HL-60 (cell line): ENCODE data around the gene GCKR.

Source experiments
- GABPA ChIP-seq: IDR thresholded peaks from 2 replicates; pipeline ENCODE4 v1.6.1; 2012; ENCODE audit warnings: low read depth
- POLR2AphosphoS5 ChIP-seq: IDR thresholded peaks from 2 replicates; pipeline ENCODE4 v1.6.1; 2012; ENCODE audit warnings: low read depth
- SPI1 ChIP-seq: IDR thresholded peaks from 2 replicates; pipeline ENCODE4 v1.6.1; 2012; ENCODE audit warnings: low read depth, mild to moderate bottlenecking, borderline replicate concordance
- TF ChIP-seq, protein P1 (sequence below): IDR thresholded peaks from one replicate; pipeline ENCODE4 v1.5.1; 2011; ENCODE audit warnings: low read length, control low read depth, inconsistent platforms; ENCODE audit not compliant: insufficient read depth
- TF ChIP-seq, protein P2 (sequence below): IDR thresholded peaks from 2 replicates; pipeline ENCODE4 v1.6.1; 2012; ENCODE audit warnings: low read depth; ENCODE audit not compliant: insufficient replicate concordance

DNA sequence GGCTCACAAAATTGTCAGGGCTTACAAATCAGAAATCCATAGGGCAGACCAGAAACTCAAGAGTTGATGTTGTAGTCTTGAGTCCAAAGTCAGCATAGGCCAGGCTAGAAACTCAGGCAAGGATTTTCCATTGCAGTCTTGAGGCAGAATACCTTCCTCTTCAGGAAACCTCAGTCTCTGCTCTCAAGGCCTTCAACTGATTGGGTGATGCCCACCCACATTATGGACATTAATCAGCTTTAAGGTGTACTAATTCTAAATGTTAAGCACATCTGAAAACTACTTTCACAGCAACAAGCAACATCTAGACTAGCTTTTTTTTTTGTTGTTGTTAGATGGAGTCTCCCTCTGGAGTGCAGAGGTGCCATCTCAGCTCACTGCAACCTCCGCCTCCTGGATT, 54.9 kb downstream of the GCKR start:
- TF ChIP-seq SPI1 (no peak), POLR2AphosphoS5 (no peak), GABPA (no peak)
- TF ChIP-seq, protein P1, sequence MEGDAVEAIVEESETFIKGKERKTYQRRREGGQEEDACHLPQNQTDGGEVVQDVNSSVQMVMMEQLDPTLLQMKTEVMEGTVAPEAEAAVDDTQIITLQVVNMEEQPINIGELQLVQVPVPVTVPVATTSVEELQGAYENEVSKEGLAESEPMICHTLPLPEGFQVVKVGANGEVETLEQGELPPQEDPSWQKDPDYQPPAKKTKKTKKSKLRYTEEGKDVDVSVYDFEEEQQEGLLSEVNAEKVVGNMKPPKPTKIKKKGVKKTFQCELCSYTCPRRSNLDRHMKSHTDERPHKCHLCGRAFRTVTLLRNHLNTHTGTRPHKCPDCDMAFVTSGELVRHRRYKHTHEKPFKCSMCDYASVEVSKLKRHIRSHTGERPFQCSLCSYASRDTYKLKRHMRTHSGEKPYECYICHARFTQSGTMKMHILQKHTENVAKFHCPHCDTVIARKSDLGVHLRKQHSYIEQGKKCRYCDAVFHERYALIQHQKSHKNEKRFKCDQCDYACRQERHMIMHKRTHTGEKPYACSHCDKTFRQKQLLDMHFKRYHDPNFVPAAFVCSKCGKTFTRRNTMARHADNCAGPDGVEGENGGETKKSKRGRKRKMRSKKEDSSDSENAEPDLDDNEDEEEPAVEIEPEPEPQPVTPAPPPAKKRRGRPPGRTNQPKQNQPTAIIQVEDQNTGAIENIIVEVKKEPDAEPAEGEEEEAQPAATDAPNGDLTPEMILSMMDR, result no peak
- TF ChIP-seq, protein P2, sequence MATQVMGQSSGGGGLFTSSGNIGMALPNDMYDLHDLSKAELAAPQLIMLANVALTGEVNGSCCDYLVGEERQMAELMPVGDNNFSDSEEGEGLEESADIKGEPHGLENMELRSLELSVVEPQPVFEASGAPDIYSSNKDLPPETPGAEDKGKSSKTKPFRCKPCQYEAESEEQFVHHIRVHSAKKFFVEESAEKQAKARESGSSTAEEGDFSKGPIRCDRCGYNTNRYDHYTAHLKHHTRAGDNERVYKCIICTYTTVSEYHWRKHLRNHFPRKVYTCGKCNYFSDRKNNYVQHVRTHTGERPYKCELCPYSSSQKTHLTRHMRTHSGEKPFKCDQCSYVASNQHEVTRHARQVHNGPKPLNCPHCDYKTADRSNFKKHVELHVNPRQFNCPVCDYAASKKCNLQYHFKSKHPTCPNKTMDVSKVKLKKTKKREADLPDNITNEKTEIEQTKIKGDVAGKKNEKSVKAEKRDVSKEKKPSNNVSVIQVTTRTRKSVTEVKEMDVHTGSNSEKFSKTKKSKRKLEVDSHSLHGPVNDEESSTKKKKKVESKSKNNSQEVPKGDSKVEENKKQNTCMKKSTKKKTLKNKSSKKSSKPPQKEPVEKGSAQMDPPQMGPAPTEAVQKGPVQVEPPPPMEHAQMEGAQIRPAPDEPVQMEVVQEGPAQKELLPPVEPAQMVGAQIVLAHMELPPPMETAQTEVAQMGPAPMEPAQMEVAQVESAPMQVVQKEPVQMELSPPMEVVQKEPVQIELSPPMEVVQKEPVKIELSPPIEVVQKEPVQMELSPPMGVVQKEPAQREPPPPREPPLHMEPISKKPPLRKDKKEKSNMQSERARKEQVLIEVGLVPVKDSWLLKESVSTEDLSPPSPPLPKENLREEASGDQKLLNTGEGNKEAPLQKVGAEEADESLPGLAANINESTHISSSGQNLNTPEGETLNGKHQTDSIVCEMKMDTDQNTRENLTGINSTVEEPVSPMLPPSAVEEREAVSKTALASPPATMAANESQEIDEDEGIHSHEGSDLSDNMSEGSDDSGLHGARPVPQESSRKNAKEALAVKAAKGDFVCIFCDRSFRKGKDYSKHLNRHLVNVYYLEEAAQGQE, result no peak
